Stimulated activated naive CD8-positive, alpha-beta T cell treated with anti-CD3 and anti-CD28 coated beads, Interleukin-15, Interleukin-2, amounts not matched to agents 100 ng/mL and 50 ng/mL, for 24 hours (primary cell): ENCODE data around the gene RBMS3.

Experiments used
- H3K27ac Mint-ChIP-seq: one replicate; pipeline ENCODE4 v1.8.0; 2021; ENCODE audit warnings: mild to moderate bottlenecking, mixed read lengths
- H3K27me3 Mint-ChIP-seq: one replicate; pipeline ENCODE4 v1.8.0; 2021; ENCODE audit warnings: mixed read lengths
- H3K36me3 Mint-ChIP-seq: one replicate; pipeline ENCODE4 v1.8.0; 2021; ENCODE audit warnings: low read depth, mixed read lengths
- H3K4me1 Mint-ChIP-seq: one replicate; pipeline ENCODE4 v1.8.0; 2021; ENCODE audit warnings: low read depth, mixed read lengths
- H3K4me3 Mint-ChIP-seq: one replicate; pipeline ENCODE4 v1.8.0; 2021; ENCODE audit warnings: mild to moderate bottlenecking, mixed read lengths
- H3K9me3 Mint-ChIP-seq: one replicate; pipeline ENCODE4 v1.8.0; 2021; ENCODE audit warnings: mixed read lengths

RBMS3 gene

DNA sequence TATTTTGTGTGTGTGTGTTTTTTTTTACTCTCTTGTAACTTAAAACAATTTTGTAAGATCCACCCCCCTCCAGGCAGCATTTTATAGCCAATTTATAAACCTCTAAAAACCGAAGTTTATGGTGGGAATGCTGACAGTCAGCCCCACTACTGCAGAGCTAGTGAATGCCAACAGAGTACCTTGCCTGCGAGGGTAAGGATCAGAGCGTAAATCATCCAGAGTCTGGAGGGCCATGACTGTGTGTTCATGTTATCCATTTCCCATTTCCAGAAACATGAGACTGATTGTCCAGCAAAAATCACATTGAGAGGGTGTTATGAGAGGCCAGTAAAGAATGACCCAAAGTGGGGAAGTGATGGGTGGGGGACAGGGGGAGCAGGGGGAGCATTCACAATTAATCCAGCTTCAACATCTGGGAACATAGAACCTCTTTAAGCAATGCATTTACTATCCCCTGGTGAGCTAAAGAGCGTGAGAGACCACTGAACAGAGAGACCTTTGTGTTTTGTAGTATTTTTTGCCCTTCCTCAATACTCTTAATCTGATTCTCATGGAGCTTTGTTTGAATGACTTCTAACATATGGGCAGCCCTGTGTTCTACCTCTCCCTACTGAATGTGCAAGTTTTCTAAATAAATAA, 464.5 kb downstream of the RBMS3 start:
- H3K9me3 Mint-ChIP-seq: no peaks in the 10 kb centered on the region
- no peaks in the 10 kb centered on the region for H3K36me3 Mint-ChIP-seq
- H3K4me3 Mint-ChIP-seq: no peak overlapping the region
- no peaks in the 10 kb centered on the region for H3K4me1 Mint-ChIP-seq
- peaks cover 8% of the 10 kb centered on the region for H3K27me3 Mint-ChIP-seq
- no peak overlapping the region for H3K27ac Mint-ChIP-seq

DNA sequence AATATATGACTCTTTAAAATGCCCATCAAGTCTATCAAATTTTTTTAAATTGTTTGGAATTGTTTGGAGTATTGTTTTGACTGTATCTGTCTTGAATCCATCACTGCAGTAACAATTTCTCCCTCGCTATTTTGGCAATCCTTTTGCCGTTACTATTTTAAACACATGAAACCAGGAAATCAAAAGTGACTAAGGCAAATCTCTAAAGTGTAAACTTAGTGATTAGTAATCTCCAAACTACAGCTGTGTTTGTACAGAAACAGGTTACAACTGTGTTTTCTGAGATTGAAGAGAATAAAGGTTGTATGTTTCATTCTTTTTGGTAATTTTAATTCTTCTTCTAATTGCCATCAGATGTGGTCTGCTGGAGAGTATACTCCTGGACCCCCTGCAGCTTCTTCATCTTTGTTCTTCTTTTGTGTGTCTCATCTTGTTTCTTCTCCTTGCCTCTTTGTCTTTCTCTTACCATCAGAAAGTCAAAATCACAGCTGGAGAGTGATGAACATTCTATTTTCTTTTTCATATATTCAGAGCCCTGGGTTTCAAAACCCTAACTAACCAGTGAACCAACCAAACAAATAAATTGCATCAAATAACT, 465.4 kb downstream of the RBMS3 start:
- Mint-ChIP-seq H3K27ac (no peak overlapping the region), H3K27me3 (peaks cover 8% of the 10 kb centered on the region), H3K4me1 (no peaks in the 10 kb centered on the region)

DNA sequence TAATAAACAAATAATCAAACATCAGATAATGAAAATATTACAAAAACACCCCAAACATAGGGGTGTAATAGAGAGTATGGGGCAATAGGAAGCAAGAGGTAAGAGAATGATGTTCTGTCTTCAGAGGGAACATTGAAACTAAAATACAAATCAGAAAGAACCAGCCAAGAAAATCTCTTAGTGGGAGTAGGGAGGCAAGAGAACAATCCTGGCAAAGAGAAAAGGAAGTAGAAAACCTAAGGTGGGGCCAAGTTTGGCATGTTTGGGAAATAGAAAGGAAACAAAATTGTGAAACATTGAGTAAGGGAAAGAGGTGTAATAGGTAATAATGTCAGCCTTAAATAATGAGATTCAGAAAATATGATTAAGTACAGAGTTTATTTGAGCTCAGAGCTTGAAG, 467.1 kb downstream of the RBMS3 start:
- no peaks in the 10 kb centered on the region for H3K36me3 Mint-ChIP-seq
- H3K4me1 Mint-ChIP-seq: no peaks in the 10 kb centered on the region
- peaks cover 8% of the 10 kb centered on the region for H3K27me3 Mint-ChIP-seq
- H3K27ac Mint-ChIP-seq: no peak overlapping the region
- H3K9me3 Mint-ChIP-seq: no peaks in the 10 kb centered on the region
- no peak overlapping the region for H3K4me3 Mint-ChIP-seq

More for the DNA sequence above, 465.4 kb downstream of the RBMS3 start:
- no peaks in the 10 kb centered on the region for H3K36me3 Mint-ChIP-seq
- no peak overlapping the region for H3K4me3 Mint-ChIP-seq
- H3K9me3 Mint-ChIP-seq: no peaks in the 10 kb centered on the region

DNA sequence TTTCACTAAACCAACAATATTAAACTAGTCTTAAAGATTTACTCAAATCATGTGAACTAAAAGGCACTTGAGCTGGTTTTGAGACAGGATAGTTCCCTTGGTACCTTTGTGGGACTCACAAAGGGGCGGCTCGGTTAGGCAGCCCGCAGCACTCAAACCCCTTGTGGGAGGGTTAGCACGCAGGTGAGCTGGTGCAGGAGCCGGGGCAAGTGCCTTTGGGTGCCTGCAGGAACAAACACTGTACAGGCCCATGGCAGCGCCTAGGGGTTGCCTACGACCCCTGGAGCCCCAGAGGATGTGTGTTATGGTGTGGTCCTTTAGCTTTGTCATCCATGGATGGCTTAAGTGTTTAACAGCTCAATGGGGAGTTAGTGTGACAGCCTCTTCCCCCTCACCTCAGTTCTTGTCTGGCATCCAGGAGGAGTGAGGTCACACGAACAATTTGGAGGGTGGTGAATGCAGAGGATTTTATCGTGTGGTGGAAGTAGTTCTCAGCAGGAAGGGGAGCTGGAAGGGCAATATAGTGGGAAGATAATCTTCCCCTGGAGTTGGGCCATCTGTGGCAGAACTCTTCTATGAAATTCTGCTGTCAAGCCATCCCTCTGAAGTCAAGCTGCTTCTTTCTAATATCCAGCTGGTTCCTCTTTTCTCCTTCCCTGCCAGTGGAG, 470.9 kb downstream of the RBMS3 start:
- H3K27ac Mint-ChIP-seq: no peak overlapping the region
- H3K36me3 Mint-ChIP-seq: no peaks in the 10 kb centered on the region
- no peak overlapping the region for H3K4me3 Mint-ChIP-seq
- peaks cover 8% of the 10 kb centered on the region for H3K27me3 Mint-ChIP-seq
- no peaks in the 10 kb centered on the region for H3K4me1 Mint-ChIP-seq
- H3K9me3 Mint-ChIP-seq: no peaks in the 10 kb centered on the region

DNA sequence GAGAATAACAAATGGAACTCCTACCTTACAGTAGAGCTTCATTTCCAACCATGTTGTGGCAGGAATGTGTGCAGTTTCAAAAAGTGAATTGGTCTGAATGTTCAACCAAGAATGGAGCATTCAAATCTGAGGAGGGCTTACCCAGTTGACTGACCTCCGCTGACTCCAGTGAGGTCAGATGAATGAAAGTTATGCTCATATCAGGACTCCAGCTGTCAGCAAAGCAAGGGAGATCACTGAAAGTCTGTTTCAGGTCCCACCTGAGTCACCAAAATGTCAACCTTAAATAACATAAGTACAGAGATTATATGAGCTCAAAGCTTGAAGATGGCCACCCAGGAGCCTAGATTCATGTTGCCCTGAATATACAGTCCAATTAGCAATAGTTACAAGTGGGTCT, 473.5 kb downstream of the RBMS3 start:
- Mint-ChIP-seq H3K4me3 (no peak overlapping the region), H3K27me3 (no peaks in the 10 kb centered on the region)

DNA sequence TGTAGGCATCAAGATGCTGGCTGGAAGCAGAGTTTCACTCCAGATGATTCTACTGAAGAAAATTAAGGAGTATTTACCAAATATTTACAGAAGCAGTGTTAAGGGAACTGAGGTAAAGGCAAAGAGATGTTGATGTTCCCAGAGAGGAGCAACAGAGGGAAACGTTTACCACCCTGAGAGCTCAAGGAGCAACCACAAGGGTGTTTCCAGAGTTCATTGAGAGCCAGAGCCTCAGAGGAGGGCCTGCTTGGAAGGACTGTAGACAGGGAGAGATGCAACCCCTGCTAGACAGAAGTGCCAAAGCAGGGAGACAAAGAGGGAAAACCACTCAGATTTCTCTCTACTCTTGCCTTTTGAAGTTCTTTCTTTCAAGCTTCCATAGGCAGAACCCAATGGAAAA, 474.5 kb downstream of the RBMS3 start:
- Mint-ChIP-seq H3K27me3 (no peaks in the 10 kb centered on the region), H3K4me1 (no peaks in the 10 kb centered on the region), H3K4me3 (no peak overlapping the region), H3K36me3 (no peaks in the 10 kb centered on the region), H3K27ac (no peak overlapping the region), H3K9me3 (no peaks in the 10 kb centered on the region)

More for the DNA sequence above, 473.5 kb downstream of the RBMS3 start:
- H3K36me3 Mint-ChIP-seq: no peaks in the 10 kb centered on the region
- H3K9me3 Mint-ChIP-seq: no peaks in the 10 kb centered on the region
- no peak overlapping the region for H3K27ac Mint-ChIP-seq
- no peaks in the 10 kb centered on the region for H3K4me1 Mint-ChIP-seq

DNA sequence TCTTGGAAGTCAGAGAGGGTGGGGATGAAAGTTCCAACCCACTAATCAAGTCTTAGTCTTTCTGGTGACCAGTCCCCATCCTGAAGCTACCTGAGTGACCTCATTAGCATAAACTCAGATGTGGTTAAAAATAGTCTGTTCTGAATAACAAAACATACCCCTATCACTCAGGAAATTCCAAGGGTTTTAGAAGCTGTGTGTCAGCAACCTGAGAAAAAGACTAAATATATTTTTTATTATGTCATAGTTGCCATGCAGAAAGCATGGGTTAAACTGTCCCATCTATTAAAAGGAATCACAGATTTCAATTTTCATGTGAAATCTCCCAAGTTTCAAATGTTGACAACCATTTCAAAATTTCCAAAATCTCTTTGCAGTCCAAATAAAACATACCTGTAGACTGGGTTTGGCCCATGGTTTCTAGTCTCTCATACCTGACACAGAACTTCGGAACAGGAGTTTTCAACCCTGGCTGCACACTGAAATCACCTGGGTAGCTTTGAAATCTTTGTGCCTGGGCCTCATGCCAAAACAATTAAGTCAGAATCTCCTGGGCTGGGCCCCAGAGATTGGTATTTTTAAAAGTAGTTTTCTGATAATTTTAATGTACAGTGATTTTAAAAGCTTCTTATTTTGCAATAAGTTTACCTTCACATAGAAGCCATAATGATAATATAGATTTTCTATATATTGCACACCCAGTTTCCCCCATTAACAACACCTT, 476.3 kb downstream of the RBMS3 start:
- no peaks in the 10 kb centered on the region for H3K4me1 Mint-ChIP-seq
- H3K27me3 Mint-ChIP-seq: no peaks in the 10 kb centered on the region
- H3K36me3 Mint-ChIP-seq: no peaks in the 10 kb centered on the region
- H3K27ac Mint-ChIP-seq: no peak overlapping the region
- H3K9me3 Mint-ChIP-seq: no peaks in the 10 kb centered on the region
- H3K4me3 Mint-ChIP-seq: no peak overlapping the region

DNA sequence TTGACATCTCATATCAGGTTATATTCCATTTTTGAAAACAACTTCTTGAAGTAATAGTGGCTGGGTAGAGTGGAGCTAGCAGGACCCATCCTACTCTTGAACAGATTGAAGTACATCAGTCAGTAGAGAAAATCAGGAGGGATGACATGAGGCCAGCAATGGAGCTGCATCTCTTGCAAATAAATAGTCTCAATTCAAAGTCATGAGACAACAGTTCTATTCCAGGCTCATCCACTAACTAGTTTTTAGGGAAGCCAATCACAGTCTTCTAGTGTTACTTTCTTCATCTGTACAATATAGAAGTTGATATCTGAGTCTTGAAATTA, 477.2 kb downstream of the RBMS3 start:
- no peak overlapping the region for H3K27ac Mint-ChIP-seq
- H3K9me3 Mint-ChIP-seq: no peaks in the 10 kb centered on the region
- H3K4me3 Mint-ChIP-seq: no peak overlapping the region
- H3K36me3 Mint-ChIP-seq: no peaks in the 10 kb centered on the region
- H3K27me3 Mint-ChIP-seq: no peaks in the 10 kb centered on the region
- no peaks in the 10 kb centered on the region for H3K4me1 Mint-ChIP-seq

DNA sequence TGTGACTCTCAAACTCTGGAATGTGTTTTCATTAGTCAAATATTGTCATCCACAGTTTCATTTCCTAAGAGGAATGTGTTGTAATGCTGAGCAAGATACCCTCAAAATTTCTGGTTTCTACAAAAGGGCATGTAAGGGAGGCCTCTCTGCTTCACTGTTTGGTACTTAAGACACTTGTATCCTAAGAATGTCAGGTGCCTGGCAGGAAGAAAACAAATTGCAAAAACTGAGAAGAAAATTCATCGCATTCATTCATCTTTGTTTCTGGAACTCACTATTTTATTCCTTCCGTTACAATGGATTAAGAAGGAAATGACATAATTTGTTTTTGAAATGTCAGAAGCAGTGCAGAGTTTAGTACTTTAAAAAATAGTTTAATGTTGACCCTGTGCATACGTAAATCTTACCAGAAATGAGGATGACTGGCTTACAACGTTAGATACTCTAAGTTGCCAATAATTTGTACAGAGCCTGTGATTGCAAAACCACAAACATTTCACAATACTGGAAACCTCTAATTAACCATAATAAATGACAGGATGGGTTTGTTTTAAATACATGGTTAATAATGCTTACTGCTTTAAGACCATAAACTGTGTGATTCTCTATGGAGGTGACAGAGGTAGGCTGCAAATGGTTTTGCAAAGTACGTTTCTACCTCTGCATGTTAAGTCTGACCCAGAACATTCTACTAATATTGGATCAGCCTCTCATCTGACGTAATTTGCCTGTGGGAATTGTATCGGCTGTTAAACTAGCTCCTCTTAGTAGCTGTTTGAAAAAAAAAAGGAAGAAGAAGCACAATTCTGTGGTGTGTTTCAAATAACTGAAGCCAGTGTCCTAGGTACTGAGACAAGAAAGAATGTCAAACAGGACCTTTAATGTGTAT, 477.8 kb downstream of the RBMS3 start:
- H3K4me3 Mint-ChIP-seq: no peak overlapping the region
- H3K36me3 Mint-ChIP-seq: no peaks in the 10 kb centered on the region
- no peaks in the 10 kb centered on the region for H3K9me3 Mint-ChIP-seq
- no peaks in the 10 kb centered on the region for H3K27me3 Mint-ChIP-seq
- no peaks in the 10 kb centered on the region for H3K4me1 Mint-ChIP-seq
- H3K27ac Mint-ChIP-seq: no peak overlapping the region

DNA sequence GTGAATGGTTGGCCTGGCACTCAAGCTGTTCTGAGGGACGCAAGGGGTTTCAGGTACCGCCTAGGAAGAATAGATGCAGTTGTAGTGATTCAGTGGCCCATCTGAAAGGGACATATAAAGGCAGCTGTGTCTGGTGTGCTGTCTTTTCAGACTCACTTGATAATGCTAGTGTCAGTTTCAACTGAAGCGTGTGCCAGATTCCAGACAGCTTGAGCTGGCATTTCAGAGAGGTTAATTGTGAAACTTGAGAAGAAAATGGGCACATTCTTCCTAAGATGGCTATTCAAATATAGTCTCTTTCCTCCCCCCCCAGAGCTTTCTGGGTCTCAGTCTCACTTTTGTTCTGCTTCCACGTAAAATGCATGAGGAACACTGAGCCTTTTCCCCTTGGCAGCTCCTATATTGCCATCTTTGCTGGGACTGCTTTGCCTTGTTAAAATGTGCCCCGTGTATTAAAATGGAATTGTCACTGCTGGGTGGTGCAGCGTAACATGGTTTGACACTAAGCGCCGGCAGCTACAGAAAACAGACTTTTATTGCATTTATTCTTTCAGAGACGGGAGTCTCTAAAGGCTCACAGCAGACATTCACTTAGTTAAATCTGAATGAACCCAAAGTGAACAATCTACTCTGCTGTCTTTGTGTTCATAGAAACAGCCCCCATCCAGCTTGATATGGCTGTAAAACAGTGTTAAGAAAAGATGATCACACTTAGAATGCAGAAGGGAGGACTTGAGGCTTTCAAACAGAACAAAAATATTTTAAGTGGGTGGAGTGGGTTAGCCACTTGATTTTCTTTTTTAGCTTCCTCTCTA, 478.7 kb downstream of the RBMS3 start:
- Mint-ChIP-seq H3K36me3 (no peaks in the 10 kb centered on the region), H3K4me1 (no peaks in the 10 kb centered on the region), H3K9me3 (no peaks in the 10 kb centered on the region), H3K27ac (no peak overlapping the region), H3K27me3 (no peaks in the 10 kb centered on the region), H3K4me3 (no peak overlapping the region)

DNA sequence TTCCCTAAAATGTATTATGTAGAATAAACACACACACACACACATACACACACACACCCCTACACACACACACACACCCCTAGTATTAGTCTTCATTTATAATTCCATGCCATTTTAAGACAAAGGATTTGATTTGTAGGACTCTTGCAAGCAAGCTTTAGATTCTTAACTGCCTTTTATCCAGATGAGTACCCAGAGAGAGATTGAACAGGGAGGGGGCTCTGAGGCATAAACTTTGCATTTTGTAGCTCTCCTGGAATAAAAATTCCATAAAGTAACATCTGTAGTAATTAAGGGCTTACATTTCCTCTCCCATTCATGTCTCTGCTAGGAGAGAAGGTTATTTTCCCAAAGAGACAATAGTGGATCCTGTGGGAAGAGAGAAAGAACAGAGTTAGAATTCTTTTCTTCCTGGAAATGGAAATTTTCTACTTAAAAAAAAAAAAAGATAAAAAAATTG, 479.4 kb downstream of the RBMS3 start:
- Mint-ChIP-seq H3K27me3 (no peaks in the 10 kb centered on the region), H3K36me3 (no peaks in the 10 kb centered on the region), H3K27ac (no peak overlapping the region), H3K9me3 (no peaks in the 10 kb centered on the region), H3K4me3 (no peak overlapping the region), H3K4me1 (no peaks in the 10 kb centered on the region)

DNA sequence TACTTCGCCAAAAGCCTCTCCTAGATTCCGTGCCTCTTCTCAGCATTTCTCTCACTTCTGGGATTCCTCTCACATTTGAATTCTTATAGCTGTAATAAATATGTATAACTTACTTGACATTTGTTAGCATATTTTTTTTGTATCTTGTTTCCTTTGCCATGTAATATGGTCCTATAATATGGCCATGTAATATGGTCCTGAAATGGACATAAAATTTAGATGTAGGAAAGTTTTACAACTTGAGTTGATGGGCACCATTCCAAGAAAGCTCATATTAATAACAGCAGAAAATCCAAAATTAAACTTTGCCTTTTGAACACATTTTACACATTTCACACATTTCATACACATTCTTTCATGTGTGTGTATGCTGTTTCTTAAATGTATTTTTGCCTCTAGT, 480.6 kb downstream of the RBMS3 start:
- H3K9me3 Mint-ChIP-seq: no peaks in the 10 kb centered on the region
- no peak overlapping the region for H3K4me3 Mint-ChIP-seq
- H3K4me1 Mint-ChIP-seq: no peaks in the 10 kb centered on the region
- H3K27ac Mint-ChIP-seq: no peak overlapping the region
- no peaks in the 10 kb centered on the region for H3K27me3 Mint-ChIP-seq
- no peaks in the 10 kb centered on the region for H3K36me3 Mint-ChIP-seq

DNA sequence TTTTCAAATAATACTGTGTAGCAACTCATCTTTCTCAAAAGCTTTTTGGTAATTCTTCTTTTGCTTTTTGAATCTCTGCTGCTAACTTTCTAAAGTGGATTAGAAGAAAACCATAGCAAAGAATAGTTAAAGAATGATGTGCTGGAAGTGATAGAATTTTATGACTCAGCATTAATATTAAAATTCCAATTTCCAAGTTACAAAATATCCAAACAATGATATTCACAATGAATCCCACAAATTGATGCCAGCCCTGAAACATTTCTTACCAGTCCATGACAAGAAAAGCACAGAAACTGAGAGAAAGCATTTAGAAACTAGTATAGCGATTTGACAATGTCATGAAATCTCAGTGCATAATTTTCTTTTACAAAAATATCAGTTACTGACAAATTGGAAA, 482.2 kb downstream of the RBMS3 start:
- no peaks in the 10 kb centered on the region for H3K9me3 Mint-ChIP-seq
- no peak overlapping the region for H3K4me3 Mint-ChIP-seq
- peaks cover 8% of the 10 kb centered on the region for H3K27me3 Mint-ChIP-seq
- no peaks in the 10 kb centered on the region for H3K36me3 Mint-ChIP-seq
- no peaks in the 10 kb centered on the region for H3K4me1 Mint-ChIP-seq
- no peak overlapping the region for H3K27ac Mint-ChIP-seq

DNA sequence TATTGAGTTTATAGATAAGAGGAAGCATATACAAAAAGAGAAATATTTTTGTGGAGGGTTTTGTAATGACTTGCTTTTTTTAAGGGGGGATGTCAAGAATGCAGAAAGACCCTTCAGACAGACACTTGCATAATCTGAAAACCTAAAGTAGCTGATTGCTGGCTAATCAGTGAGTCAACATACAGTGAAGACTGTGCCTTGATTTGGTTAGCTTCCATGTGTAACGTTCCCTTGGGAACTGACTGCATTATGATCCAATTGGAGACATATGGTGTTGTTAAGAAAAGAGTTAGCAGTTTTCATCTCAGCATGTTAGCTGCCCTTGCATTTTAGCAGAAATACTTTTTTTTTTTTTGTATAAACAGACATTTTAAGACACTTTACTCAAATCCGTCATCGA, 483.2 kb downstream of the RBMS3 start:
- H3K27ac Mint-ChIP-seq: no peak overlapping the region

More for the DNA sequence above, 483.2 kb downstream of the RBMS3 start:
- no peaks in the 10 kb centered on the region for H3K9me3 Mint-ChIP-seq
- peaks cover 8% of the 10 kb centered on the region for H3K27me3 Mint-ChIP-seq
- H3K4me3 Mint-ChIP-seq: no peak overlapping the region
- no peaks in the 10 kb centered on the region for H3K36me3 Mint-ChIP-seq
- no peaks in the 10 kb centered on the region for H3K4me1 Mint-ChIP-seq
